Eye (tissue), 1 donor: Measurements from ENCODE around the gene COL23A1.

Source experiments
- DNase-seq: peaks from one replicate; pipeline ENCODE4 v3.0.0-alpha.2; 2015

The COL23A1 gene

GRCh38 chr5:178590141-178590923 lies at the start of gene COL23A1:
TSS of gene COL23A1 (minus strand) at chr5:178590393.
- peak; percentile 90 for DNase-seq

- DNase-seq, result no peak
These were observed 47.3 kb upstream of the COL23A1 start for GRCh38 chr5:178637356-178638074.

GRCh38 chr5:178632285-178632684 lies 42.1 kb upstream of the COL23A1 start:
- DNase-seq, result no peak

DNA sequence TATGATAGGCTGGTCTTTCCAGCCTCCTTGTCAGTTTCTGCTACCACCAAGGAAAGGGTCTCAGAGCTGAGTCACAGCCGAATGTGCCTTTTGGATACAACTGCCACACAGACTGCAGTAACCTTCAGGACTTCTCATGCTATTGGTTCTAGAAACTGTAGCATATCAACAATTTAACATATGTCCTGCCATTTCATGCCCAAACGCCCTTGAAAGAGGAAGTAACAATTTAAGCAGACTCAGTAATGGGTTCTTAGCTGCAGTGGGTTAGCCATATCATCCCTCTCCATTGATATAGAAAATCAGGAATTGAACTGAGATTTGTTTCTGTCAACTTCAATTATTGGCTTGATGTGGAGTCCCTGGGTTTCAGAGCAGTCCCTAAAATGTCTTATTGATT lies 40.8 kb upstream of the COL23A1 start:
- no peak for DNase-seq

- no peak for DNase-seq
These were observed 40.3 kb upstream of the COL23A1 start for GRCh38 chr5:178630475-178630930.

GRCh38 chr5:178627259-178627598 lies 37.0 kb upstream of the COL23A1 start:
- DNase-seq, result no peak

GRCh38 chr5:178626484-178627258 lies 36.5 kb upstream of the COL23A1 start, which contains the start of gene CLK4:
TSS of gene CLK4 (minus strand) at chr5:178627050. CDS start at chr5:178623416, 3,634 bp downstream.
- DNase-seq, result peak; percentile 98

GRCh38 chr5:178625679-178626483 lies 35.7 kb upstream of the COL23A1 start:
- no peak for DNase-seq

DNA sequence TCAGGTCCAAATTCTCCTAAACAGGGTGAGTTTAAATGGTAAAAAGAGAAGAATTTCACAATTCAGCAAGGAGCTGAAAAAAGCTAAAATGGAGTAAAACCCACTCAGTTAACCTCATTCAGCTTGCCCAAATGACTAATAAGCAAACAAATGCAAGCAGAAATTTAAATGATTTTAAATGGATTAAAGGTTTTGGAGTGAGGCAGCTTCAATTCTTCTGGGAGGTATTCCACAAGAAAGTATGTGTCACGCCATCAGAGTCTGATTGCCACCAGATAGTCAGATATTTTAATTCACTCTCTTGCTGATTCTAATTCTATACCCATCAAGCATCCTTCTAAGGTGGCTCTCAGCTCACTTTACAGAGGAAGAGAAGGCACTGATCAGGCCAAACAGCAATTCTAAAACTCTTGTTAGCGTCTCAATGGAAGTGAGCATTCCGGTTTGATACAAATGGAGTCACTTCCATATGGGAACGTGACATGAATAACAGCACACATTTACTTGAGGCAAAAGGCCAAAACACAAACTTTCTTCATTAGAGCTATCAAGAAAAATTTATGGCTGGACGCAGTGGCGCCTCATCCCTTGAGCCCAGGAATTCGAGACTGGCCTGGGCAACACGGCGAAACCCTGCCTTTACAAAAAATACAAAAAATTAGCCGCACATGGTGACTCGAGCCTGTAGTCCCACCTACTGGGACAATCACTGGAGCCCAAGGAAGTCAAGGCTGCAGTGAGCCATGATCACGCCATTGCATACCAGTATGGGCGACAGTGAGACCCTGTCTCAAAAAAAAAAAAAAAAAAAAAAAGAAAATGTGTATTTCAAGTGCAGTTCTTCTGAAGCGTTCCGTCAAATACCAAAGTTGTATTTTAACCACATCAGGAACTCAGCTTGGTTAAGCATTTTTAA lies 34.7 kb upstream of the COL23A1 start:
- DNase-seq, result peak; percentile 39

GRCh38 chr5:178622679-178623247 lies 32.6 kb upstream of the COL23A1 start:
- DNase-seq, result no peak

DNA sequence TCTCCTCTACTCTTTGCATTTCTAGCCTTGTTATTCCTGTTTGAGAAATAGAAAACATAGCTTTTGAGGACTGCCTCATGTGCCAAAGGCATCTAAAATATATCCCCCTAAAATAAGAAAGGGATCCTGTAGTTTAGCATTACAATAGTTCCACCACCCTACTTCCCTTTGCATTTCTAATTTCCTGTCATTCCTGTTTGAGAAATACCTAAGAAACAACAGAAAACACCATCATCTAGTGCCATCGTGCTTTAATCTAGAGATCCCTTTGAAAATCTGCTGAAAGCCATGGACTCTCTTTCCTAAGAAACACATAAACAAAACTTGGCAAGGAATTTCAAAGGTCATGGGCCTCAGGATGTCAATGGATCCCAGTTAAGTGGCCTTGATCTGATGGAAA lies 29.2 kb upstream of the COL23A1 start:
- DNase-seq, result no peak

GRCh38 chr5:178612299-178612698 lies 22.1 kb upstream of the COL23A1 start:
- no peak for DNase-seq

DNA sequence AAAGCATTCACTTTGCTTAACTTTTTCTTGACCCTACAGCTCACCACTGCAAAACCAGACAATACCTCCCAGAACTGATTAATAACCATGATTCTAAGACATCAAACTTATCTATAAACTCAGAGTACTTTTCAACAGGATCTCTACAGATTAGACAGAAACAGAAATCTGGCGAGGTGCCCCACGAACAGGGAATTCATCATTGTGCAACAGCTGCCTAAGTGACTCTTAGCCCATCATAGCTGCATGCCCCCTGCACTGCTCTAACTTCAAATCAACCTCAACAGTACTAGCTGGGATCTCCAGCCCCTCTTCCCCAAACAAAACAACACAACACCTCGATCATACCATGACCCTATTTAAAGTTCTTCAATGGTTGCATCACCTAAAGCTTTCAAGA lies 16.1 kb upstream of the COL23A1 start:
- DNase-seq, result no peak

GRCh38 chr5:178605788-178606187 lies 15.6 kb upstream of the COL23A1 start:
- DNase-seq, result no peak

- DNase-seq, result no peak
These were observed 12.6 kb upstream of the COL23A1 start for GRCh38 chr5:178602752-178603151.

DNA sequence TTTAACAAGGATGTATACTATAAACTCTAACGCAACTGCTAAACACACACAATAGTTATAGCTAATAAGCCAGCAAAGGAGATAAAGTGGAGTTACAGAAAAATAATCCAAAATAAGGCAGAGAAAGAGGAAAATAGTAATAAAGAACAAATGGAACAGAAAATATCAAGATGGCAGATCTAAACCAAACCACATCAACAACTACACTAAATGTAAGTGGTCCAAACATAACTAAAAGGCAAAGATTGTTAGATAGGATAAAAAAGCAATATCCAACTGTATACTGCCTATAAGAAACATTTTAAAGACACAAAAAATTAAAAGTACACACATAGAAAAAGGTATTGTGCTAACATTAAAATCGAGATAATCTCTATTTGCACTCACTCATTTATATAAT lies 5.6 kb upstream of the COL23A1 start:
- DNase-seq, result no peak

DNA sequence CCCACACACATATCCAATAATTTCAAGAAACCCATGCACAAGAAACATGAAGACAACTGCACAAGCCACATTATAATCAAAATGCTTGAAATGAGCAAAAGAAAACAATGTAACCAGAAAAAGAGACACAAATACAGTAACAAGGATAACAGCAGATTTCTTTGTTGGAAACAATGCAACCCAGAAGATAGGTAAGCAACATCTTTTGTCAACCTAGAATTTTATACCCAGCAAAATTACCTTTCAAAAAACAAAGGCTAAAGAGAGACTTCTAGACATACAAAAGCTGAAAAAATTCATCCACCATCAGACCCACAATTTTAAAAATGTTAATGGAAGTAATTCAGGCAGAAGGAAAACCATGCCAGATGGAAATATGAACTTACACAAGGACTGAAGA lies 5.0 kb upstream of the COL23A1 start:
- DNase-seq, result peak; percentile 25

GRCh38 chr5:178590924-178591423 lies 781 bp upstream of the COL23A1 start:
- DNase-seq, result no peak

- peak; percentile 77 for DNase-seq
These were observed 733 bp downstream of the COL23A1 start for GRCh38 chr5:178589180-178590140.

DNA sequence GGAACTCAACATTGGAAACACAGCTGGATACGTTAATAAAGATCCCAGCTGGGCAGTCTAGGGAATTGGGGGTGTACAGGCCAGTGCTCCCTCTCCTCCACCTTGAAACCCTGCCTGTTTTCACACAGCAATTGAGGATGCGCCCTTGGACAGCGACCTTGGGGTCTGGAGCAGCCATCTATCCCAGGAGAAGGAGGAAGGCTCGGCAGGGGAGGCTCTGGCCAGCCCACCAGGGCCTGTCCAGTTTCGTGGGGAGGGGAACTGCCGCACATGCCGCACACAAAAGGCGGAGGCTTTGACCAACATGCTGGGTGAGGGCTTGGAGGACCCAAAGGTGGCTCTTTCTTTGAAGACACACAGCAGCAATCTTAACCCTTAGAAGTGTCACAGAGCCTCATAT lies 1.4 kb downstream of the COL23A1 start:
- DNase-seq, result peak; percentile 17
